H9 (cell line): ENCODE results near the gene CYP2A7. TPM values are rescaled to one million over a fixed set of nuclear protein-coding genes. Genes with fewer than 3 reads are reported as not detected.
"Not testable (repeated sequence)": the region's sequence is repeated elsewhere in the genome, so short reads cannot be mapped to it uniquely, and the experiment has no call there.

Experiments used
- DNase-seq: peaks from one replicate; pipeline ENCODE4 v3.0.0-alpha.2; 2017
- H2AFZ ChIP-seq: one replicate; pipeline ENCODE4 v1.6.1; 2013; ENCODE audit warnings: mild to moderate bottlenecking, low read length, control low read depth, moderate library complexity
- H2AK5ac ChIP-seq: 2 replicates; pipeline ENCODE4 v1.6.1; 2013; ENCODE audit warnings: low read length, control low read depth, mixed read lengths; ENCODE audit not compliant: insufficient read length
- H2BK120ac ChIP-seq: one replicate; pipeline ENCODE4 v1.6.1; 2013; ENCODE audit warnings: low read depth, mild to moderate bottlenecking, low read length, control low read depth, inconsistent platforms; ENCODE audit not compliant: poor library complexity, severe bottlenecking
- H2BK12ac ChIP-seq: 2 replicates; pipeline ENCODE4 v1.6.1; 2013; ENCODE audit warnings: low read length, control low read depth, mixed read lengths, low read depth; ENCODE audit not compliant: insufficient read length
- H2BK15ac ChIP-seq: 2 replicates; pipeline ENCODE4 v1.6.1; 2013; ENCODE audit warnings: low read depth, low read length, control low read depth
- H2BK20ac ChIP-seq: one replicate; pipeline ENCODE4 v1.6.1; 2013; ENCODE audit warnings: low read depth, mild to moderate bottlenecking, low read length, control low read depth, inconsistent platforms; ENCODE audit not compliant: poor library complexity, severe bottlenecking
- H2BK5ac ChIP-seq: 2 replicates; pipeline ENCODE4 v1.6.1; 2013; ENCODE audit warnings: low read length, control low read depth, mixed read lengths; ENCODE audit not compliant: insufficient read length
- H3K14ac ChIP-seq: 2 replicates; pipeline ENCODE4 v1.6.1; 2013; ENCODE audit warnings: low read length, control low read depth; ENCODE audit not compliant: insufficient read depth
- H3K18ac ChIP-seq: 2 replicates; pipeline ENCODE4 v1.6.1; 2013; ENCODE audit warnings: low read depth, mild to moderate bottlenecking, mixed read lengths, low read length, control low read depth; ENCODE audit not compliant: insufficient read length
- H3K23ac ChIP-seq: 2 replicates; pipeline ENCODE4 v1.6.1; 2013; ENCODE audit warnings: low read length, control low read depth, mixed read lengths, low read depth; ENCODE audit not compliant: insufficient read length
- H3K23me2 ChIP-seq: 2 replicates; pipeline ENCODE4 v1.6.1; 2013; ENCODE audit warnings: low read depth, mild to moderate bottlenecking, mixed read lengths, low read length, control low read depth; ENCODE audit not compliant: insufficient read length, poor library complexity, severe bottlenecking
- H3K27ac ChIP-seq: 2 replicates; pipeline ENCODE4 v1.5.1; 2013; ENCODE audit warnings: low read length, control low read depth, mixed read lengths, low read depth; ENCODE audit not compliant: insufficient read length
- H3K27me3 ChIP-seq: 2 replicates; pipeline ENCODE4 v1.6.1; 2013; ENCODE audit warnings: low read length, control low read depth, inconsistent platforms; ENCODE audit not compliant: insufficient read depth
- H3K4ac ChIP-seq: 2 replicates; pipeline ENCODE4 v1.6.1; 2013; ENCODE audit warnings: low read depth, mild to moderate bottlenecking, control low read depth, inconsistent platforms, low read length, moderate library complexity
- H3K4me1 ChIP-seq: 2 replicates; pipeline ENCODE4 v1.6.1; 2013; ENCODE audit warnings: low read length, control low read depth, inconsistent platforms; ENCODE audit not compliant: insufficient read depth
- H3K4me2 ChIP-seq: 2 replicates; pipeline ENCODE4 v1.6.1; 2013; ENCODE audit warnings: low read length, control low read depth, mixed read lengths; ENCODE audit not compliant: insufficient read length, insufficient read depth
- H3K56ac ChIP-seq: 2 replicates; pipeline ENCODE4 v1.6.1; 2013; ENCODE audit warnings: low read depth, mild to moderate bottlenecking, mixed read lengths, low read length, control low read depth; ENCODE audit not compliant: insufficient read length
- H3K79me1 ChIP-seq: 2 replicates; pipeline ENCODE4 v1.6.1; 2013; ENCODE audit warnings: low read depth, mild to moderate bottlenecking, moderate library complexity, low read length, control low read depth, inconsistent platforms; ENCODE audit not compliant: insufficient read depth, poor library complexity, severe bottlenecking
- H3K79me2 ChIP-seq: 2 replicates; pipeline ENCODE4 v1.6.1; 2013; ENCODE audit warnings: low read length, control low read depth, inconsistent platforms; ENCODE audit not compliant: insufficient read depth
- H3K9ac ChIP-seq: 2 replicates; pipeline ENCODE4 v1.6.1; 2013; ENCODE audit warnings: low read length, control low read depth, mixed read lengths; ENCODE audit not compliant: insufficient read length; ENCODE audit errors: extremely low read depth
- H3K9me3 ChIP-seq: one replicate; pipeline ENCODE4 v1.6.1; 2013; ENCODE audit warnings: low read depth, low read length, inconsistent platforms; ENCODE audit not compliant: control insufficient read depth
- H3T11ph ChIP-seq: one replicate; pipeline ENCODE4 v1.6.1; 2013; ENCODE audit warnings: mild to moderate bottlenecking, low read length, control low read depth, inconsistent platforms
- H4K20me1 ChIP-seq: one replicate; pipeline ENCODE4 v1.6.1; 2013; ENCODE audit not compliant: control insufficient read depth, insufficient read length, insufficient read depth
- H4K5ac ChIP-seq: 2 replicates; pipeline ENCODE4 v1.6.1; 2013; ENCODE audit warnings: low read depth, mild to moderate bottlenecking, mixed read lengths, low read length, control low read depth; ENCODE audit not compliant: insufficient read length
- H4K8ac ChIP-seq: replicated peaks from 2 replicates; pipeline ENCODE4 v1.6.1; 2013; ENCODE audit warnings: low read length, control low read depth, mixed read lengths, low read depth; ENCODE audit not compliant: insufficient read length
- H4K91ac ChIP-seq: 2 replicates; pipeline ENCODE4 v1.6.1; 2013; ENCODE audit warnings: low read depth, mild to moderate bottlenecking, moderate library complexity, mixed read lengths, low read length, control low read depth; ENCODE audit not compliant: insufficient read length
- H3K27ac Mint-ChIP-seq, 3 experiments: 2 replicates in 2 of 3; 3 replicates in 1 of 3; pipeline ENCODE4 v1.8.0; 2020 to 2021; ENCODE audit warnings: mixed read lengths in 3 of 3, mild to moderate bottlenecking in 1 of 3, moderate library complexity in 1 of 3
- H3K27me3 Mint-ChIP-seq: 2 replicates; pipeline ENCODE4 v1.8.0; 2021; ENCODE audit warnings: low read depth, mild to moderate bottlenecking, moderate library complexity, mixed read lengths
- H3K36me3 Mint-ChIP-seq, 3 experiments: 2 replicates in 2 of 3; 3 replicates in 1 of 3; pipeline ENCODE4 v1.8.0; 2020 to 2021; ENCODE audit warnings: low read depth in 3 of 3, mixed read lengths in 3 of 3; ENCODE audit not compliant: insufficient read depth in 1 of 3
- H3K4me1 Mint-ChIP-seq, 2 experiments: 2 replicates each; pipeline ENCODE4 v1.8.0; 2020; ENCODE audit warnings: mixed read lengths in 2 of 2
- H3K4me3 Mint-ChIP-seq, 2 experiments: 2 replicates in 1 of 2; 3 replicates in 1 of 2; pipeline ENCODE4 v1.8.0; 2020 to 2021; ENCODE audit warnings: mild to moderate bottlenecking in 2 of 2, mixed read lengths in 2 of 2, moderate library complexity in 1 of 2
- H3K9me3 Mint-ChIP-seq, 2 experiments: 2 replicates in 1 of 2; 3 replicates in 1 of 2; pipeline ENCODE4 v1.8.0; 2020; ENCODE audit warnings: mild to moderate bottlenecking in 2 of 2, mixed read lengths in 2 of 2, moderate library complexity in 1 of 2
- WGBS: extraction: QIAGEN DNeasy Blood & Tissue Kit; methylation state at CpG from one replicate; pipeline ENCODE4 v1.1.7; 2013; ENCODE audit warnings: missing lambda C conversion rate, low lambda C conversion rate, mixed read lengths; ENCODE audit not compliant: insufficient read length; ENCODE audit errors: extremely low coverage; 5-methylcytosine and 5-hydroxymethylcytosine counted together
- total RNA-seq: library from RNA; stranded (reverse); gene quantifications from 2 replicates; pipeline ENCODE4 v1.2.1, GENCODE V29; 2021

Gene CYP2A7
- total RNA-seq, 1 experiment from 2014 or later, result not detected

- H3K4me1 Mint-ChIP-seq, H3K4me3 Mint-ChIP-seq, H3K4me1 ChIP-seq, H3K4ac ChIP-seq, H4K20me1 ChIP-seq, H3K79me1 ChIP-seq, DNase-seq, H3K9ac ChIP-seq, H4K5ac ChIP-seq, H3K18ac ChIP-seq, H3K79me2 ChIP-seq, H3K27ac Mint-ChIP-seq, H3K27ac ChIP-seq, H2BK5ac ChIP-seq, H2BK15ac ChIP-seq, H3K23ac ChIP-seq, H4K91ac ChIP-seq, H3K14ac ChIP-seq, H3K9me3 Mint-ChIP-seq, H2BK20ac ChIP-seq, H3K36me3 Mint-ChIP-seq, H2AK5ac ChIP-seq, H3K27me3 ChIP-seq, H3T11ph ChIP-seq, H2AFZ ChIP-seq, H4K8ac ChIP-seq, H3K56ac ChIP-seq, H2BK120ac ChIP-seq, H2BK12ac ChIP-seq, H3K23me2 ChIP-seq, H3K9me3 ChIP-seq, H3K4me2 ChIP-seq: not testable (repeated sequence)
- peaks cover 86% of the 10 kb centered on the region for H3K27me3 Mint-ChIP-seq
- no CpG with 5 or more reads among the region's 4 CpGs for WGBS
Observed at GRCh38 chr19:40879349-40879748, 2.7 kb downstream of the CYP2A7 start.

GRCh38 chr19:40875526-40875951, 6.5 kb downstream of the CYP2A7 start:
- H2AFZ ChIP-seq, H2AK5ac ChIP-seq, H3K9me3 Mint-ChIP-seq, H3T11ph ChIP-seq, H2BK120ac ChIP-seq, H4K5ac ChIP-seq, H4K20me1 ChIP-seq, H2BK5ac ChIP-seq, H2BK12ac ChIP-seq, H3K4me1 Mint-ChIP-seq, H2BK15ac ChIP-seq, H3K18ac ChIP-seq, H3K4me1 ChIP-seq, H2BK20ac ChIP-seq, H3K9ac ChIP-seq, H3K36me3 Mint-ChIP-seq, H3K79me2 ChIP-seq, H3K4ac ChIP-seq, H3K56ac ChIP-seq, H4K8ac ChIP-seq, H3K27me3 ChIP-seq, H3K27ac ChIP-seq, H3K79me1 ChIP-seq, H3K14ac ChIP-seq, H3K23me2 ChIP-seq, H3K9me3 ChIP-seq, H3K23ac ChIP-seq, H4K91ac ChIP-seq, H3K27ac Mint-ChIP-seq, H3K4me2 ChIP-seq: not testable (repeated sequence)
- peak; percentile 82 for DNase-seq
- H3K27me3 Mint-ChIP-seq, result peaks cover 90% of the 10 kb centered on the region
- peak overlapping the region; percentile 32 to 34; a peak in 3 of 5 replicates for H3K4me3 Mint-ChIP-seq
- WGBS, result no CpG with 5 or more reads among the region's 23 CpGs
